IMR-90 (cell line): ENCODE data around the gene RXFP1. TPM values are rescaled to one million over a fixed set of nuclear protein-coding genes. Genes with fewer than 3 reads are reported as not detected.

Experiments used
- ATAC-seq: fragments of 200-7000 bp; cut with Tn5 transposase; 2 replicates; pipeline ENCODE4 v1.9.1; 2020; ENCODE audit warnings: low read depth, mild to moderate bottlenecking, moderate library complexity
- BruUV-seq: library from RNA; stranded (reverse); fragments of 400-500 nt; replicated peaks from 2 replicates; lab custom pipeline; 2021; lab: Mats Ljungman, UMichigan
- CTCF ChIA-PET: fragments of 300-600 bp; formaldehyde crosslinking; extraction: SDS; loops from one replicate; lab custom pipeline; 2021; ENCODE audit warnings: antibody characterized with exemption; lab: Yijun Ruan, JAX
- POLR2A ChIA-PET: fragments of 300-600 bp; sonication (Branson Sonifier 250); formaldehyde crosslinking; loops from one replicate; lab custom pipeline; 2022; ENCODE audit warnings: antibody characterized with exemption; ENCODE audit not compliant: unreplicated experiment; lab: Charles Lee
- DNase-seq: peaks from one replicate; pipeline ENCODE4 v3.0.0; 2013
- H2AFZ ChIP-seq: replicated peaks from 2 replicates; pipeline ENCODE3; 2013; ENCODE audit warnings: low read length, mild to moderate bottlenecking; ENCODE audit not compliant: poor library complexity
- H2AK5ac ChIP-seq: 2 replicates; pipeline ENCODE4 v1.6.1; 2013; ENCODE audit warnings: low read depth, low read length, inconsistent platforms
- H2AK9ac ChIP-seq: replicated peaks from 2 replicates; pipeline ENCODE3; 2013; ENCODE audit warnings: mild to moderate bottlenecking, low read depth, low read length, moderate library complexity; ENCODE audit not compliant: poor library complexity
- H2BK120ac ChIP-seq: 2 replicates; pipeline ENCODE4 v1.6.1; 2013; ENCODE audit warnings: low read depth, low read length, inconsistent platforms
- H2BK15ac ChIP-seq: 3 replicates; pipeline ENCODE4 v1.6.1; 2013; ENCODE audit warnings: low read depth, low read length, inconsistent platforms
- H2BK20ac ChIP-seq: 2 replicates; pipeline ENCODE4 v1.6.1; 2013; ENCODE audit warnings: low read depth, mild to moderate bottlenecking, inconsistent platforms, low read length, moderate library complexity
- H2BK5ac ChIP-seq: 2 replicates; pipeline ENCODE4 v1.6.1; 2013; ENCODE audit warnings: mild to moderate bottlenecking, low read depth, low read length, inconsistent platforms; ENCODE audit not compliant: poor library complexity, severe bottlenecking
- H3K14ac ChIP-seq: replicated peaks from 2 replicates; pipeline ENCODE4 v1.6.1; 2013; ENCODE audit warnings: low read depth, low read length, inconsistent platforms
- H3K18ac ChIP-seq: 2 replicates; pipeline ENCODE4 v1.6.1; 2013; ENCODE audit warnings: low read depth, low read length, control low read depth
- H3K23ac ChIP-seq: 2 replicates; pipeline ENCODE4 v1.6.1; 2013; ENCODE audit warnings: low read depth, low read length, inconsistent platforms
- H3K27ac ChIP-seq: 2 replicates; pipeline ENCODE4 v1.5.1; 2013; ENCODE audit warnings: mild to moderate bottlenecking, control low read depth, low read length; ENCODE audit not compliant: insufficient read depth
- H3K27me3 ChIP-seq: 2 replicates; pipeline ENCODE4 v1.6.1; 2013; ENCODE audit warnings: low read length; ENCODE audit not compliant: control insufficient read depth, insufficient read depth
- H3K36me3 ChIP-seq: 2 replicates; pipeline ENCODE4 v1.6.1; 2013; ENCODE audit warnings: low read length, mixed read lengths; ENCODE audit not compliant: control insufficient read depth, insufficient read depth
- H3K4ac ChIP-seq: 2 replicates; pipeline ENCODE4 v1.6.1; 2013; ENCODE audit warnings: low read depth, low read length, inconsistent platforms
- H3K4me1 ChIP-seq: 2 replicates; pipeline ENCODE4 v1.6.1; 2013; ENCODE audit warnings: low read length, mixed read lengths; ENCODE audit not compliant: control insufficient read depth, insufficient read depth
- H3K4me2 ChIP-seq: 2 replicates; pipeline ENCODE4 v1.6.1; 2013; ENCODE audit warnings: low read depth, mild to moderate bottlenecking, control low read depth, low read length, moderate library complexity
- H3K4me3 ChIP-seq: 2 replicates; pipeline ENCODE4 v1.5.1; 2013; ENCODE audit warnings: low read depth, mild to moderate bottlenecking, control low read depth, low read length, moderate library complexity; ENCODE audit not compliant: insufficient read depth
- H3K56ac ChIP-seq: 2 replicates; pipeline ENCODE4 v1.6.1; 2013; ENCODE audit warnings: low read length, inconsistent platforms; ENCODE audit not compliant: insufficient read depth; ENCODE audit errors: extremely low read depth
- H3K79me1 ChIP-seq, 2 experiments: 2 replicates each; pipeline ENCODE4 v1.6.1; 2013; ENCODE audit warnings: low read length in 2 of 2, inconsistent platforms in 1 of 2, low read depth in 1 of 2
- H3K9ac ChIP-seq: 2 replicates; pipeline ENCODE4 v1.6.1; 2013; ENCODE audit warnings: low read depth, low read length, control low read depth
- H3K9me1 ChIP-seq: 2 replicates; pipeline ENCODE4 v1.6.1; 2013; ENCODE audit warnings: low read length, inconsistent platforms; ENCODE audit not compliant: insufficient read depth
- H3K9me3 ChIP-seq: 2 replicates; pipeline ENCODE4 v1.6.1; 2013; ENCODE audit warnings: low read length; ENCODE audit not compliant: control insufficient read depth, insufficient read depth
- H4K20me1 ChIP-seq: 2 replicates; pipeline ENCODE4 v1.6.1; 2013; ENCODE audit warnings: low read length, inconsistent platforms; ENCODE audit not compliant: insufficient read depth
- H4K5ac ChIP-seq: 2 replicates; pipeline ENCODE4 v1.6.1; 2013; ENCODE audit warnings: mild to moderate bottlenecking, low read depth, low read length, control low read depth
- H4K8ac ChIP-seq, 2 experiments: 2 replicates each; pipeline ENCODE4 v1.6.1; 2013; ENCODE audit warnings: low read depth in 2 of 2, low read length in 2 of 2, control low read depth in 1 of 2, inconsistent platforms in 1 of 2
- H4K91ac ChIP-seq: 2 replicates; pipeline ENCODE4 v1.6.1; 2013; ENCODE audit warnings: low read depth, low read length, inconsistent platforms; ENCODE audit not compliant: insufficient read depth
- CHD1 ChIP-seq: IDR thresholded peaks from 2 replicates; pipeline ENCODE4 v1.6.1; 2012; ENCODE audit warnings: low read depth, low read length, improper control_type of control experiment
- CTCF ChIP-seq: conservative IDR thresholded peaks from 2 replicates; pipeline ENCODE4 v1.5.1; 2012; ENCODE audit warnings: mild to moderate bottlenecking, low read depth, low read length, improper control_type of control experiment
- ELK1 ChIP-seq: fragments of 150-350 bp; IDR thresholded peaks from 2 replicates; pipeline ENCODE4 v1.6.1; 2016; ENCODE audit warnings: low read depth, mild to moderate bottlenecking, low read length, moderate library complexity, borderline replicate concordance
- MAZ ChIP-seq: IDR thresholded peaks from 2 replicates; pipeline ENCODE4 v1.6.1; 2012; ENCODE audit warnings: low read depth, mild to moderate bottlenecking, low read length, improper control_type of control experiment, moderate library complexity, borderline replicate concordance
- MXI1 ChIP-seq: IDR thresholded peaks from 2 replicates; pipeline ENCODE4 v1.6.1; 2012; ENCODE audit warnings: low read depth, mild to moderate bottlenecking, low read length, moderate library complexity, borderline replicate concordance
- NFE2L2 ChIP-seq: fragments of 150-350 bp; IDR thresholded peaks from 2 replicates; pipeline ENCODE4 v1.6.1; 2016; ENCODE audit warnings: low read depth, mild to moderate bottlenecking, low read length
- POLR2A ChIP-seq: IDR thresholded peaks from 2 replicates; pipeline ENCODE4 v1.6.1; 2012; ENCODE audit warnings: mild to moderate bottlenecking, low read depth, low read length
- USF2 ChIP-seq: fragments of 150-350 bp; IDR thresholded peaks from 2 replicates; pipeline ENCODE4 v1.6.1; 2017; ENCODE audit warnings: mild to moderate bottlenecking, antibody characterized with exemption, low read length, low read depth
- WGBS, 2 experiments: methylation state at CpG; one replicate each; pipeline versions ENCODE4 v1.1.5 to v1.1.7; 2013; ENCODE audit warnings: missing lambda C conversion rate in 2 of 2; ENCODE audit not compliant: insufficient read length in 1 of 2; ENCODE audit errors: extremely low coverage in 2 of 2; 5-methylcytosine and 5-hydroxymethylcytosine counted together
- dilution Hi-C: fragments of 300-500 bp; cut with HindIII; formaldehyde crosslinking; loops from one replicate; pipeline ENCODE4 v1.14.3; 2018; ENCODE audit warnings: low sequenced_read_pairs; ENCODE audit not compliant: unreplicated experiment
- in situ Hi-C: fragments of 300-500 bp; cut with MboI; formaldehyde crosslinking; loops from 3 replicates; pipeline ENCODE4 v1.14.3; 2019; ENCODE audit warnings: low sequenced_read_pairs, inconsistent platforms, mixed read lengths
- intact Hi-C: fragments of 100-400 bp; cut with micrococcal nuclease; formaldehyde crosslinking; loops from 2 replicates; pipeline ENCODE4 v1.10.0; 2022
- polyA plus RNA-seq, 3 experiments: library from polyadenylated mRNA; depleted of rRNA; stranded (reverse); fragments of >200 nt; gene quantifications; 2 replicates each; pipeline ENCODE4 v1.2.3, GENCODE V29; 2012; ENCODE audit warnings: low replicate concordance in 1 of 3
- total RNA-seq: library from RNA; depleted of rRNA; stranded (reverse); fragments of >200 nt; gene quantifications from 2 replicates; pipeline ENCODE4 v1.2.3, GENCODE V29; 2012

RXFP1 gene
- total and polyA plus RNA-seq, 2 of the 4 experiments (the other 2 are of a cell fraction): not detected

- WGBS, 2 experiments: no CpG with 5 or more reads among the region's 6 CpGs
- H3K4me1 ChIP-seq: no peaks in the 10 kb centered on the region
- no peak overlapping the region for H2AK5ac ChIP-seq
- H2BK15ac ChIP-seq: no peak overlapping the region
- H3K4me3 ChIP-seq: no peak overlapping the region
- no peak overlapping the region for H2AK9ac ChIP-seq
- in situ Hi-C loops: no loop called here
- H3K14ac ChIP-seq: no peak overlapping the region
- no peak overlapping the region for H3K56ac ChIP-seq
- no peaks in the 10 kb centered on the region for H3K79me1 ChIP-seq
- no peak overlapping the region for H3K18ac ChIP-seq
- no peak overlapping the region for H3K9ac ChIP-seq
- no peaks in the 10 kb centered on the region for H3K9me1 ChIP-seq
- DNase-seq: no peak
- no peak overlapping the region for H3K27ac ChIP-seq
- no peak overlapping the region for H4K91ac ChIP-seq
- H2BK20ac ChIP-seq: no peak overlapping the region
- no peak overlapping the region for H3K23ac ChIP-seq
- no peaks in the 10 kb centered on the region for H4K20me1 ChIP-seq
- intact Hi-C loops: loop anchor here (5.0 kb wide), 1 partner anchor 178 kb away; no protein-coding TSS in a partner anchor
- H2BK5ac ChIP-seq: no peak overlapping the region
- H2BK120ac ChIP-seq: no peak overlapping the region
- H4K8ac ChIP-seq: no peak overlapping the region
- ATAC-seq: no peak
- H2AFZ ChIP-seq: no peak overlapping the region
- no peaks in the 10 kb centered on the region for H3K9me3 ChIP-seq
- no peaks in the 10 kb centered on the region for H3K27me3 ChIP-seq
- H3K4ac ChIP-seq: no peak overlapping the region
- no TSS peak for BruUV-seq
- H3K36me3 ChIP-seq: no peaks in the 10 kb centered on the region
- TF ChIP-seq MAZ (no peak), USF2 (no peak), CHD1 (no peak), CTCF (no peak), MXI1 (no peak), ELK1 (no peak), NFE2L2 (no peak), POLR2A (no peak)
- POLR2A ChIA-PET: no interaction called here
- no peak overlapping the region for H3K4me2 ChIP-seq
- CTCF ChIA-PET: no interaction called here
- no peak overlapping the region for H4K5ac ChIP-seq
- dilution Hi-C loops: no loop called here
Observed at GRCh38 chr4:158605393-158605792, 83.7 kb downstream of the RXFP1 start.
